MM.1S (cell line): ENCODE measurements around the gene EMP1.

Experiments
- DNase-seq: peaks from one replicate; pipeline ENCODE4 v3.0.0-alpha.2; 2015
- H2AFZ ChIP-seq: fragments of 300-600 bp; sonication (generic); 2 replicates; pipeline ENCODE4 v1.6.0; 2016; ENCODE audit warnings: antibody characterized with exemption, low read length
- H3F3A ChIP-seq: fragments of 300-600 bp; sonication (generic); 2 replicates; pipeline ENCODE4 v1.6.1; 2016; ENCODE audit warnings: mild to moderate bottlenecking, antibody characterized with exemption, low read length, moderate library complexity, mixed read lengths; ENCODE audit not compliant: insufficient read depth
- H3K27ac ChIP-seq: fragments of 300-600 bp; sonication (generic); 2 replicates; pipeline ENCODE4 v1.5.1; 2016; ENCODE audit warnings: mild to moderate bottlenecking, low read length
- H3K27me3 ChIP-seq: fragments of 300-600 bp; sonication (generic); replicated peaks from 2 replicates; pipeline ENCODE4 v1.6.0; 2016; ENCODE audit warnings: low read length; ENCODE audit not compliant: insufficient read depth
- H3K36me3 ChIP-seq: fragments of 300-600 bp; sonication (generic); replicated peaks from 2 replicates; pipeline ENCODE4 v1.6.1; 2016; ENCODE audit warnings: mild to moderate bottlenecking, low read length, mixed read lengths; ENCODE audit not compliant: insufficient read depth
- H3K4me1 ChIP-seq: fragments of 300-600 bp; sonication (generic); 2 replicates; pipeline ENCODE4 v1.6.1; 2016; ENCODE audit warnings: low read length, mixed read lengths
- H3K4me2 ChIP-seq: fragments of 300-600 bp; sonication (generic); 2 replicates; pipeline ENCODE4 v1.6.0; 2016; ENCODE audit warnings: low read depth, low read length
- H3K4me3 ChIP-seq: fragments of 300-600 bp; sonication (generic); 2 replicates; pipeline ENCODE4 v1.5.1; 2016; ENCODE audit warnings: low read length, mixed read lengths
- H3K79me2 ChIP-seq: fragments of 300-600 bp; sonication (generic); 2 replicates; pipeline ENCODE4 v1.6.1; 2016; ENCODE audit warnings: mixed run types, low read length, mixed read lengths
- H3K9ac ChIP-seq: fragments of 300-600 bp; sonication (generic); 2 replicates; pipeline ENCODE4 v1.6.1; 2016; ENCODE audit warnings: low read length, mixed read lengths
- H3K9me2 ChIP-seq: fragments of 300-600 bp; sonication (generic); replicated peaks from 2 replicates; pipeline ENCODE4 v1.6.1; 2016; ENCODE audit warnings: mild to moderate bottlenecking, low read length, mixed read lengths; ENCODE audit not compliant: insufficient read depth
- H3K9me3 ChIP-seq: fragments of 300-600 bp; sonication (generic); replicated peaks from 2 replicates; pipeline ENCODE4 v1.6.1; 2016; ENCODE audit warnings: mild to moderate bottlenecking, low read length, mixed read lengths; ENCODE audit not compliant: insufficient read depth
- H4K20me1 ChIP-seq: fragments of 300-600 bp; sonication (generic); 2 replicates; pipeline ENCODE4 v1.6.1; 2016; ENCODE audit warnings: mild to moderate bottlenecking, low read length, moderate library complexity, mixed read lengths; ENCODE audit not compliant: insufficient read depth
- CTCF ChIP-seq: fragments of 300-600 bp; sonication (generic); IDR thresholded peaks from 2 replicates; pipeline ENCODE4 v1.5.1; 2016; ENCODE audit warnings: antibody characterized with exemption, low read length, mixed read lengths
- EZH2 ChIP-seq: fragments of 300-600 bp; sonication (generic); optimal IDR thresholded peaks from 2 replicates; pipeline ENCODE3; 2017; ENCODE audit warnings: low read depth, mild to moderate bottlenecking, antibody characterized with exemption, low read length, mixed read lengths
- EZH2phosphoT487 ChIP-seq: fragments of 300-600 bp; sonication (generic); IDR thresholded peaks from 2 replicates; pipeline ENCODE4 v1.6.1; 2018; ENCODE audit warnings: antibody characterized with exemption, low read length

Gene EMP1

GRCh38 chr12:13211859-13212664, 15.5 kb downstream of the EMP1 start:
- H3K36me3 ChIP-seq: no peaks in the 10 kb centered on the region
- H3K9me2 ChIP-seq: no peaks in the 10 kb centered on the region
- H2AFZ ChIP-seq: peak overlapping the region; percentile 47
- H3K79me2 ChIP-seq: no peaks in the 10 kb centered on the region
- peak overlapping the region; percentile 30; the same call in 1 of the 2 replicates for H3K4me2 ChIP-seq
- H4K20me1 ChIP-seq: no peaks in the 10 kb centered on the region
- H3K4me1 ChIP-seq: peaks cover 27% of the 10 kb centered on the region
- no peak overlapping the region for H3K27ac ChIP-seq
- no peaks in the 10 kb centered on the region for H3K9me3 ChIP-seq
- TF ChIP-seq EZH2 (no peak), CTCF (peak; percentile 85)
- H3K27me3 ChIP-seq: no peaks in the 10 kb centered on the region
- H3K4me3 ChIP-seq: no peak overlapping the region
- peaks cover 6% of the 10 kb centered on the region; the same call in 1 of the 2 replicates for H3F3A ChIP-seq
- no peak overlapping the region for H3K9ac ChIP-seq
- peak; percentile 83 for DNase-seq

- Histone ChIP-seq H3K9ac (no peak overlapping the region), H3K9me3 (no peaks in the 10 kb centered on the region), H3K36me3 (no peaks in the 10 kb centered on the region), H4K20me1 (no peaks in the 10 kb centered on the region), H2AFZ (no peak overlapping the region), H3K4me1 (peaks cover 27% of the 10 kb centered on the region), H3K9me2 (no peaks in the 10 kb centered on the region), H3K27ac (no peak overlapping the region), H3K4me3 (no peak overlapping the region), H3K79me2 (no peaks in the 10 kb centered on the region), H3F3A (peaks cover 6% of the 10 kb centered on the region; the same call in 1 of the 2 replicates), H3K27me3 (no peaks in the 10 kb centered on the region), H3K4me2 (no peak overlapping the region)
- no peak for DNase-seq
- TF ChIP-seq EZH2: no peak
Measured at GRCh38 chr12:13215056-13215455, 18.5 kb downstream of the EMP1 start.

GRCh38 chr12:13218641-13219040, 22.1 kb downstream of the EMP1 start:
- no peaks in the 10 kb centered on the region for H3K79me2 ChIP-seq
- no peaks in the 10 kb centered on the region for H3K27me3 ChIP-seq
- no peaks in the 10 kb centered on the region for H3K9me3 ChIP-seq
- no peak overlapping the region for H3K27ac ChIP-seq
- H3K36me3 ChIP-seq: no peaks in the 10 kb centered on the region
- H3K4me1 ChIP-seq: peaks cover 4% of the 10 kb centered on the region
- no peak overlapping the region for H3K4me3 ChIP-seq
- no peaks in the 10 kb centered on the region for H3K9me2 ChIP-seq
- H2AFZ ChIP-seq: no peak overlapping the region
- no peaks in the 10 kb centered on the region for H3F3A ChIP-seq
- no peak overlapping the region for H3K9ac ChIP-seq
- TF ChIP-seq EZH2: no peak
- no peak for TF ChIP-seq EZH2phosphoT487
- TF ChIP-seq CTCF: no peak
- no peak overlapping the region for H3K4me2 ChIP-seq
- no peaks in the 10 kb centered on the region for H4K20me1 ChIP-seq
- no peak for DNase-seq

GRCh38 chr12:13219320-13219719, 22.8 kb downstream of the EMP1 start:
- Histone ChIP-seq H2AFZ (no peak overlapping the region), H3K27ac (no peak overlapping the region), H3K4me3 (no peak overlapping the region), H3F3A (no peaks in the 10 kb centered on the region), H3K9ac (no peak overlapping the region), H3K79me2 (no peaks in the 10 kb centered on the region), H3K9me2 (no peaks in the 10 kb centered on the region), H4K20me1 (no peaks in the 10 kb centered on the region), H3K27me3 (no peaks in the 10 kb centered on the region), H3K36me3 (no peaks in the 10 kb centered on the region), H3K4me2 (no peak overlapping the region), H3K4me1 (no peaks in the 10 kb centered on the region), H3K9me3 (no peaks in the 10 kb centered on the region)
- DNase-seq: no peak
- no peak for TF ChIP-seq CTCF
- no peak for TF ChIP-seq EZH2phosphoT487
- TF ChIP-seq EZH2: no peak
